HEK293T (cell line): Measurements from ENCODE around the gene UAP1.
A peak's percentile ranks its signal among the peaks of the same experiment; 100 is the strongest.

Experiments used
- CTCF ChIA-PET: fragments of 350-600 bp; formaldehyde crosslinking; extraction: SDS; loops from one replicate; lab custom pipeline; 2021; ENCODE audit warnings: antibody characterized with exemption, inconsistent platforms; lab: Yijun Ruan, JAX
- POLR2A ChIA-PET: fragments of 350-600 bp; formaldehyde crosslinking; extraction: SDS; loops from one replicate; lab custom pipeline; 2020; ENCODE audit warnings: antibody characterized with exemption, inconsistent platforms; lab: Yijun Ruan, JAX
- DNase-seq: peaks from one replicate; pipeline ENCODE4 v3.0.0; 2012; ENCODE audit warnings: mixed read lengths; ENCODE audit errors: extremely low spot score
- ARNT ChIP-seq: fragments of 450-650 bp; IDR thresholded peaks from 2 replicates; pipeline ENCODE4 v1.6.1; 2017; ENCODE audit warnings: mild to moderate bottlenecking
- BHLHE40 ChIP-seq: fragments of 450-650 bp; IDR thresholded peaks from 2 replicates; pipeline ENCODE4 v1.6.1; 2016; ENCODE audit warnings: mild to moderate bottlenecking, moderate library complexity, borderline replicate concordance
- CTBP1 ChIP-seq: fragments of 450-650 bp; IDR thresholded peaks from 2 replicates; pipeline ENCODE4 v1.6.1; 2016; ENCODE audit warnings: borderline replicate concordance
- ELF4 ChIP-seq: fragments of 450-650 bp; IDR thresholded peaks from 2 replicates; pipeline ENCODE4 v1.6.1; 2017; ENCODE audit warnings: antibody characterized with exemption
- FOXA1 ChIP-seq: fragments of 450-650 bp; IDR thresholded peaks from 2 replicates; pipeline ENCODE4 v1.6.1; 2016; ENCODE audit warnings: mild to moderate bottlenecking
- FOXK2 ChIP-seq: fragments of 450-650 bp; IDR thresholded peaks from 2 replicates; pipeline ENCODE4 v1.6.1; 2016; ENCODE audit warnings: mild to moderate bottlenecking
- FOXM1 ChIP-seq: fragments of 450-650 bp; IDR thresholded peaks from 2 replicates; pipeline ENCODE4 v1.6.1; 2017; ENCODE audit warnings: mild to moderate bottlenecking, borderline replicate concordance
- HDGF ChIP-seq: fragments of 450-650 bp; IDR thresholded peaks from 2 replicates; pipeline ENCODE4 v1.6.1; 2017; ENCODE audit warnings: antibody characterized with exemption, borderline replicate concordance
- L3MBTL2 ChIP-seq: fragments of 450-650 bp; conservative IDR thresholded peaks from 2 replicates; pipeline ENCODE4 v1.6.1; 2016; ENCODE audit warnings: mild to moderate bottlenecking
- LEF1 ChIP-seq: fragments of 450-650 bp; IDR thresholded peaks from 2 replicates; pipeline ENCODE4 v1.6.1; 2017; ENCODE audit warnings: mild to moderate bottlenecking, borderline replicate concordance
- NFRKB ChIP-seq: fragments of 450-650 bp; IDR thresholded peaks from 2 replicates; pipeline ENCODE4 v1.6.1; 2016; ENCODE audit warnings: mild to moderate bottlenecking, moderate library complexity
- SP1 ChIP-seq: fragments of 450-650 bp; IDR thresholded peaks from 2 replicates; pipeline ENCODE4 v1.6.1; 2017
- SUZ12 ChIP-seq: fragments of 450-650 bp; IDR thresholded peaks from 2 replicates; pipeline ENCODE4 v1.6.1; 2016; ENCODE audit warnings: mild to moderate bottlenecking
- TARDBP ChIP-seq: fragments of 450-650 bp; IDR thresholded peaks from 2 replicates; pipeline ENCODE4 v1.6.1; 2016
- ZNF384 ChIP-seq: fragments of 450-650 bp; IDR thresholded peaks from 2 replicates; pipeline ENCODE4 v1.6.1; 2016
- TF ChIP-seq, protein P1 (sequence below): fragments of 450-650 bp; IDR thresholded peaks from 2 replicates; pipeline ENCODE4 v1.6.1; 2016

The UAP1 gene

GRCh38 chr1:162561616-162562469 is at the start of gene UAP1:
UAP1 (plus strand) TSS chr1:162561722; CDS start chr1:162566069, 4,347 bp downstream.
- ChIA-PET POLR2A (no interaction called here), CTCF (no interaction called here)
- TF ChIP-seq L3MBTL2 (0 out of 2 replicates have a peak, but pooled peaks have one; percentile 51), NFRKB (no peak)
- no peak for DNase-seq

GRCh38 chr1:162527314-162527713 is 34.2 kb upstream of the UAP1 start:
- TF ChIP-seq ELF4: no peak
- TF ChIP-seq BHLHE40: no peak
- no peak for TF ChIP-seq FOXM1
- TF ChIP-seq, protein P1, sequence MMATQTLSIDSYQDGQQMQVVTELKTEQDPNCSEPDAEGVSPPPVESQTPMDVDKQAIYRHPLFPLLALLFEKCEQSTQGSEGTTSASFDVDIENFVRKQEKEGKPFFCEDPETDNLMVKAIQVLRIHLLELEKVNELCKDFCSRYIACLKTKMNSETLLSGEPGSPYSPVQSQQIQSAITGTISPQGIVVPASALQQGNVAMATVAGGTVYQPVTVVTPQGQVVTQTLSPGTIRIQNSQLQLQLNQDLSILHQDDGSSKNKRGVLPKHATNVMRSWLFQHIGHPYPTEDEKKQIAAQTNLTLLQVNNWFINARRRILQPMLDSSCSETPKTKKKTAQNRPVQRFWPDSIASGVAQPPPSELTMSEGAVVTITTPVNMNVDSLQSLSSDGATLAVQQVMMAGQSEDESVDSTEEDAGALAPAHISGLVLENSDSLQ: no peak
- TF ChIP-seq NFRKB: no peak
- no peak for TF ChIP-seq CTBP1
- TF ChIP-seq FOXA1: no peak
- TF ChIP-seq SUZ12: no peak
- no peak for TF ChIP-seq LEF1
- TF ChIP-seq L3MBTL2: no peak
- no peak for TF ChIP-seq ZNF384
- TF ChIP-seq ARNT: no peak
- TF ChIP-seq FOXK2: no peak
- no peak for TF ChIP-seq HDGF
- TF ChIP-seq SP1: no peak
- TF ChIP-seq TARDBP: no peak
- DNase-seq: no peak
- ChIA-PET POLR2A (no interaction called here), CTCF (interaction anchor here (0.6 kb wide), 2 partner anchors 11 to 521 kb away, joined by 3 to 6 read pairs; no protein-coding TSS in a partner anchor)

GRCh38 chr1:162530307-162530987 is 31.1 kb upstream of the UAP1 start:
- no peak for TF ChIP-seq BHLHE40
- TF ChIP-seq FOXM1: no peak
- no peak for TF ChIP-seq L3MBTL2
- TF ChIP-seq CTBP1: no peak
- no peak for TF ChIP-seq NFRKB
- no peak for TF ChIP-seq SUZ12
- TF ChIP-seq FOXA1: no peak
- no peak for TF ChIP-seq ZNF384
- POLR2A ChIA-PET: no interaction called here
- DNase-seq: no peak
- CTCF ChIA-PET: no interaction called here

DNA sequence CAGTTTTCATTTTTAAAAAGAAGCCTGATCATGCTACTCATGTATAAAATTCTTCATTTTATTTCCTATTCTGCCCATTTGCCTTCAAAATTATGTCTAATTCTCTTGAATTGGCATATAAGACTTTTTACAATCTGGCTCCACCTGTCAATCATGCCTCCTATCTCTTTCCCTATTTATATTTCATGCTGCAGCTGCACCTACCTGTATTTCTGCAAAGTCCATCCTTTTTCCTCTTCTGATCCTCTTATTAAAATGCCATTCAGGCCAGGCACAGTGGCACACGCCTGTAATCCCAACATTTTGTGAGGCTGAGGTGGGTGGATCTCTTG is 30.6 kb upstream of the UAP1 start:
- no peak for DNase-seq
- TF ChIP-seq FOXK2 (no peak), LEF1 (no peak)
- TF ChIP-seq, protein P1: peak; percentile 73
- ChIA-PET POLR2A (no interaction called here), CTCF (no interaction called here)

DNA sequence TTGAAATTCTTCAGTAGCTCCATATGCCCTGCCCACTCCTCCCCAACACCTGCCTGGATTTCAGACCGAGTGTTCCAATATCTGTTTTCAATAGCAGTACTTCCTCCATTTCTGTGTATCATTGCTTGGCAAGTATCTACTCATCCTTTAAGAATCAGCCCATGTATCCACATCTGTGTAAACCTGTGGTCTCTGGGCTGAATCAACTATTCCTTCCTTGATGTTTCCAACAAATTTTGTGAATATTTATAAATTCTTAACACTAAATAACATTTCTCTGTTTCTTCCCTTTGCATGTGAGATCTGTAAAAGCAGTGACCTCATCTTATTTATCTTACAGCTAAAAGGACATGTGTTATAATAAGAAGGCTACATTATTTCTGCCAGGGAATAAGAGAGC is 26.0 kb upstream of the UAP1 start:
- no peak for TF ChIP-seq LEF1
- no peak for TF ChIP-seq ARNT
- TF ChIP-seq HDGF: no peak
- TF ChIP-seq SP1: no peak
- no peak for TF ChIP-seq L3MBTL2
- no peak for TF ChIP-seq ZNF384
- TF ChIP-seq ELF4: no peak
- DNase-seq: no peak
- CTCF ChIA-PET: no interaction called here
- POLR2A ChIA-PET: no interaction called here

DNA sequence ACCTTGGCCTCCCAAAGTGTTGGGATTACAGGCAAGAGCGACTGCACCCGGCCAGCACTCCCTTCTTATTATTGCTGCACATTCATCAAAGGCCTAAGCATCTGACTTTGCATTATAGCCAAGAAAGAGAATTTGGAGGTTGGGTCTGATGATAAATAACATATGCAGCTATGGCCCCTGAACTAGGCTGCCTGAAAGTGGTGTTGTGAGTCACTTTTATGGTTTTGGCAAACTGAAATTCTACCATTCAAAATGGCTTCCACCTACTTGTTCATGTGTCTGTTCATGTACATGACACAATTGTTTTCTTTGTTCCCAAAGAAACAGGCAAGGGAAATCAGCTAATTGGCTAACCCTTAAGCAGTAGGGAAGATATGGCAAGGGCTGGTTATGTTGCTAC is 25.0 kb upstream of the UAP1 start:
- ChIA-PET CTCF (interaction anchor here (0.6 kb wide), 1 partner anchor 680 kb away, joined by 3 read pairs; no protein-coding TSS in a partner anchor), POLR2A (no interaction called here)
- DNase-seq: no peak
- TF ChIP-seq LEF1 (no peak), BHLHE40 (no peak), FOXM1 (no peak), FOXK2 (no peak), SUZ12 (no peak), ELF4 (no peak), HDGF (no peak), ZNF384 (no peak), NFRKB (no peak), L3MBTL2 (no peak), TARDBP (no peak), ARNT (no peak), SP1 (no peak), FOXA1 (no peak), CTBP1 (no peak)
- TF ChIP-seq, protein P1: no peak
